HG03439 (cell line): ENCODE results near the gene SGK1.

Source experiments
- ATAC-seq: cut with Tn5 transposase; IDR thresholded peaks from one replicate; pipeline ENCODE4 v1.9.1; 2021; ENCODE audit warnings: mild to moderate bottlenecking, moderate library complexity; ENCODE audit not compliant: unreplicated experiment

SGK1 gene

DNA sequence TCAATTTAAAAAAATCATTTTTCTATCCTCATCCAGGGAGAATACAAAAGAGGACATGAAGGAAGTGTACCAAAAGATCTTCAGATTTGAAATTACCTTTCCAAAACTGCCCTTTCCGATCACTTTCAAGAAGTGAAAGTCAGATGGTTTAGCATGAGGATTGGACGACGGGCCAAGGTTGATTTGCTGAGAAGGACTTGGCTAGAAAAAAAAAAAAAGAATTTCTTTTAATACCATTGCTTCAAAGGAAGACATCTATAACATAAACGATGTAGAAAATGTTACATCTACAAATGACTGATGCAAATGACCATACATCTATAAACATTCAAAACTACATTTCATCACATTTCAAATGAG, 144.6 kb downstream of the SGK1 start:
- no peak for ATAC-seq

DNA sequence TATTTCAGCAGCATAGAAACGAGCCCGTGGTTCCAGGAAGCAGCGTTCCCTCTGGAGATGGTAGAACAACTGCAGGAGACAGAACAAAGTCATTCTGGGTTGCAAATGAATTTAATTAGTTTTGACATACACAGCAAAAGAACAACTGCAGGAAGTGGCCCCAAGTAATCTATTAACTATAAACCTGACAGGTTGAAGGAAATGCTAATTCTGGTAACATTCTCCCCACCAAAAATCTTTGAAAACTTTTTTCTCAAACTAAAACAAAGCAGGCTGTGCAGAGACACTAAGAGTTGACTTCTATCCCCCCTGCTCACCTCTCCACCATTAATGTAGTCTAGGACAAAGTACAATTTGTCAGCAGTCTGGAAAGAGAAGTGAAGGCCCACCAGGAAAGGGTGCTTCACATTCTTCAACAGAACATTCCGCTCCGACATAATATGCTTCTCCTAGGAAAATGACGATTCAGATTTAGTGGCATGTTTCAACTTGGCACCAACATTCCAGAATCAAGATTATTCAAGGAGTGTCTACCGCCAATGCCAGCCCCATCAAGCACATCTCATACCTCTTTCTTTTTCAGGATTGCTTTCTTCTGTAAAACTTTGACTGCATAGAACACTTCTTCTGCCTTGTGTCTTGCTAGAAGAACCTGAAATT, 145.1 kb downstream of the SGK1 start:
- ATAC-seq: no peak

DNA sequence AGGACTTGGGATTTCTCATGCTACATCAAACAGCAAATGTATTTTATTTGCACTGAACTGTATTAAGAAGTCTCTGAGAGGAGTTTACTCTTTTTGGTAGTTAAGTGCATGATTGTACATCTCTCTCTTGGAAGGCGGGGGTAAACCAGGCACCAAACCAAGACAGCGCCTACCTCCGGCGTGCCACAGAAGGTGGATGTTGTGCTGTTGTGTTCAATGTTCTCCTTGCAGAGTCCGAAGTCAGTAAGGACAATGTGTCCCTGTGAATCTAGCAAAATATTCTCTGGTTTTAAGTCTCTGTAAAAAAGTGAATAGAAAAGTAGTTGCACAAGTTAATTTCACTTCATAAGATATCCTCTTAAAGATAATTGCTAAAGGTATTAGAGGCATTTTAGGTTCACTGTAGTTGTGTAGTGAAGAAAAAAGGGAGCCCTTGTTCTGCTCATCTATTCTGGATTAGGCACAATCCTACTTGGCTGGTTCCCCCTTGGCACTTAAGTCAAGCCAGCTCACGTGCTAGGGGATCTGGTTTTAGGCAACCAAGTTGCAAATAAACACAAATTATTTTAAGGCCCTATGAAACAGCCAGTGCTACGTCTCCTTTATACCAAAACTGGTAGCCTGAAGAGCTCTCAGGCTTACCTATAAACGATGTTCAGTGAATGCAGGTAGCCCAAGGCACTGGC, 145.7 kb downstream of the SGK1 start:
- ATAC-seq: no peak

DNA sequence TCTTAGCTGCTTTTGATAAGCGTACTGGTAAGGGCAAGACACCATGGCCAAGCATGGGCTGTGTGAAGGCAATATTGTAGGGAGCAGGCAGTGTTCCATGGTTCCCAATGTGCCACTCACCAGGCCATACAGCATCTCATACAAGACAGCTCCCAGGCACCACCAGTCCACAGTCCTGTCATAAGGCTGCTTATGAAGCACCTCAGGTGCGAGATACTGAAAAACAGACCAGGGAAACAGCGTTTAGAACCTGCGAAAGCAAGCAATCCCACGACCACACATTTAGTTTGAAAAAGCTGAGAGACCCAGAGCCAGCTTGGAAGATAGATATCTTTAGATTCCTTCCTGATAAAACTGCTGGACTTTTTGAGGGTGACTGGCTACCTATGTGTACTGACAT, 146.4 kb downstream of the SGK1 start:
- ATAC-seq: no peak

DNA sequence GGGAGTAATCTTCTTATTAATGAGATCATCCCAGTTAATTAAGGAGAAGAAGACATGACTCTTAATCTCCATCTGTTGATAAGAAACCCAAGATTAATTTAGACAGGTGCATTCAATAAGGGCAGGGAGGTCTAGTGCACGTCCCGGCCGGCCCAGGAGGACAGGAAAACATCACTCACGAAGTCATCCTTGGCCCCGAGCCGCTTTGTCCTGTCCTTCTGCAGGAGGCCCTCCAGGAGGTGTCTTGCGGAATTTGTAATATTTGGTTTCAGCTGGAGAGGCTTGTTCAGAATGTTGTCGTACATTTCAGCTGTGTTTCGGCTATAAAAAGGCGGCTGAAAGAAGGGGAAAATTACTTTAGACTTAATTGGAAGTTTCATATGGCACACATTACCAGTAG, 147.1 kb downstream of the SGK1 start:
- no peak for ATAC-seq

DNA sequence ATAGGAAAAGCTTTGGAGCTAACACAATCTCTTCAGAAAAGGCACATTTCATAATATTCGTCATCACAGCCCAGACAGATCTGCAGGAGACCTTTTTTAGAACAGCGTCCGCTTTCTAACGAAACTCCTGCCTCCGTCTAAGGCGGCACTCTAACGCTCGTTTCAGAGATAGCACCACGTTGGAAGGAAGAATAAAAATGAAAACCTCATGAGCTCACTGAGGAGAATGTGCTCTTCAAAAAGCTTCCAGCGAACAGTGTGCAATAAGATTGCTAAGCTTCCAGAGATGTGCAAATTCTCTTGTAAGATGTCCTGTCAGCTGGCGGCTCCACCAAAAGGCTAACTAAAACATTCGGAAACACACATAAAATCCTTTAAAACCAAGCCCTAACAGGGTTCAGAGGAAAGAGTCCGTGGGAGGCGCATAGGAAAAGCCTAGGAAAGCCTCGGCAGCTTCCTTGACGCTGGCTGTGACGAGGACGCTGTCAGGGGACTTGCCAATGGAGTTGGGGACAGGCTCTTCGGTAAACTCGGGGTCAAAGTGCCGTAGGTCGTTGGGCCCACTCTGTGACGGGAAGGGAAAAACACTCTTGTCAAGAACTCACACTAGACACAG, 147.9 kb downstream of the SGK1 start:
- no peak for ATAC-seq

DNA sequence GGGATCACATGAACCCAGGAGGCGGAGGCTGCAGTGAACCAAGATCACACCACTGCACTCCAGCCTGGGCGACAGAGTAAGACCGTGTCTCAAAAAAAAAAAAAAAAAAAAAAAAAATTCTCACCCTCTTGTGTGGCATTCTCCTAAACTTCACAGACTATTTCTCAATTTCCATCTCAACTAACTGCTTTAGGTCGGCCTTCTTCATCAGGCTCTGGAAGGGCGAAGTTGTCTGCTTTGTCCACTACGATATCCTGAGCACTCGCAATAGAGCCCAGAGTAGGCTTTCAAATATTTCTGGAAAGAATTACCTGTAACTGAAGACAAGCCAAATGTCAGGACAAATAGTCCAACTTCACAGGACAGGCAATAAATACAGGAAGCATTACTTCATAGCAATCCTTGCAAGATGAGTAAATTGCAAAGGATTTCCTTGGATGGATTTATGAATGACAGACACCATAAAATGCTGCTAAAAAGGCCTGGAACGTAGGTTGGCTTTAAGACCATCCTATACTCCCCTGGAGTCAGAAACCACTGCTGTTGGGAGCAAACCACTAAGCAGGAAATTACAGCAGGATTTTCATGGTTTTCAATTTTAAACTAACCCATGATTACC, 149.2 kb downstream of the SGK1 start:
- ATAC-seq: no peak

DNA sequence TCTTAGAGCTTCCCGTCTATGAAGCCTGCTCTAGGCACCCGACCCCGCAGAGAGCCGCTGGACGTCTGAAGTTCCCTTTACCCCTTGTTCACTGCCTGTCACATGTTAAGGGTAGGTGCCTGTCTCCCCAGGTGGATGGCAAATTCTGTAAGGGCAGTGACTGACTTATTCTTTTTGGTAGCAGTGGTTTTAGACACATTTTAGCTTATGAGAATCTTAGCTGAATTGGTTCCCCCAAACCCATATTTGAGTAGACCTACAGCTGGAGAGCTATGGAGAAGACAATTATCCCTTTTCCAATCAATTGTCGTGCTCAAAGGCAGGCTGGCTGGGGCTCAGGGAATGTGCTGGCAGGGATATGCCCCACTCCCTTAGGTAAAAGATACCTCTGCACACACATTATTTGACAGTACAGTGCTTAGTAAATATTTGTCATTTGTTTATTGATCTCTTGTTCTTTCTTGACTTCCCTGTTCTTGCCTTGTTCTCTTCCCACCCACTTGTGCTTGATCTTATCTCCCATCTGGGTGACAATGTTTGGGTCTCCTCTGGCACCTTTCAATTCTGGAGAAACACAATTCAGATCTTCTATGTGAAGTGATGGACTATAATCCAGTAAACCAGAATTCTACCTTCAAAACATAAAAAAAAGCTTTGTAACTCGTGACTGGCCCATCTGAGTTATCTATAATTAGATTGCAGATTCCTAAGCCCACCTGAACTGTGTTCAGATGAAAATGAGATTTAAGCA, 151.2 kb downstream of the SGK1 start:
- ATAC-seq: no peak

DNA sequence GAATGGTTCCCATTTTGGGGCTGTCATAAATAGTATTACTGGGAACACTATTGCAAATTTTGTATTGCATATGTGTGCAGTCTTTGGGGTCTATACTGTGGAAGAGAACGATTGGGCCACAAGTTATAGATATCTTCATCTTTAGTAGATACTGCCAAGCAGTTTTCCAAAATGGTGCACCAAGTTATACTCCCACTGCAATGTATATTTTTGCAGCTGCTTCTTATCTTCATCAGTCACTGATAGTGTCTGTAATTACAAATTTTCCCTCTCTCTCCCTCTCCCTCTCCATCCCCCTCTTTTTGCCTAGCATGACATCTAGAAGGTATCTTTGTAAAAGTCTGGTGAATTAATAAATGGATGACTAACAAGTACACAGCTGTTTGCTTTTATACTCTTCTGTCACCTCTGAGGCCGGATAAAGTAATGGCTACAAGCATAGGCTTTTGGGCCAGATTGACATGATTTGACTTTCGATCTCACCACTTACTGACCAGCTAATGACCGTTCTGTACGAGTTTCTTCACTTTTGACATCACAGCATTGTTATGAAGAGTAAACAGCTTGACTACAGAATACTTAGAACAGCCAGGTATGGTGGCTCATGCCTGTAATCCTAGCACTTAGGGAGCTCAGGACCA, 152.2 kb downstream of the SGK1 start:
- ATAC-seq: no peak

DNA sequence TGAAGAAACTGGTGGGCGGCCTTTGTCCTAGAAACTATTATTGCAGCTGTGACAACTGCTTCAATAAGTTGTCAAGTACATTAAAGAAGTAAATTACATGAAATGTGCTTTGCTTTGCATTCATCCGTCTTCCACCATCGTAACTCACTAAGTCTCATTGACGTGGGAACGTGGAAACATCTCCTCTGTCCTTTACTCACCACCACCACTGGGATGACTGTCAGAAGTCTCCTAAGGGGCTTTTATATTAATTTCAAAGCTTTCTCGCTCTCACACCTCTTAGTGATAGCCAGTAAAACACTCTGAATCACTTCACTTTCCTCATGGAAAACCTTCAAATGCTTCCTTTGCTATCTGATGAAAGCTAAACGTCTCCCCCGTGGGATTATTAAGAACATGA, 153.6 kb downstream of the SGK1 start:
- ATAC-seq: no peak

DNA sequence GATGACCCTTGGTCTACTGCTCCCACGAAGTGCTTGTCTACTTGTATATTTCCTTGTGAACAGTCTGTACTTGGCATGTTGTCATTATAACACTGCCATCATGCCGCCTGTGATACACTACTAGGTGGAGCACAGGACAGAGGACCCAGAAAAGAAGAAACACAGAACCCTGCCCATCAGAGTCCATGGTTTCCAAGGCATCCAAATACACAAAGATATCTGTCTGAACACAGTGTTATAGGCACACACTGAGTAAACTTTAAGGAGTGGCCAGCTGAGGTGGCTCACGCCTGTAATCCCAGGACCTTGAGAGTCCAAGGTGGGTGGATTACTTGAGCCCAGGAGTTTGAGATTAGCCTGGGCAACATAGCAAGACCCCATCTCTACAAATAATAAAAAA, 155.0 kb downstream of the SGK1 start:
- ATAC-seq: no peak

DNA sequence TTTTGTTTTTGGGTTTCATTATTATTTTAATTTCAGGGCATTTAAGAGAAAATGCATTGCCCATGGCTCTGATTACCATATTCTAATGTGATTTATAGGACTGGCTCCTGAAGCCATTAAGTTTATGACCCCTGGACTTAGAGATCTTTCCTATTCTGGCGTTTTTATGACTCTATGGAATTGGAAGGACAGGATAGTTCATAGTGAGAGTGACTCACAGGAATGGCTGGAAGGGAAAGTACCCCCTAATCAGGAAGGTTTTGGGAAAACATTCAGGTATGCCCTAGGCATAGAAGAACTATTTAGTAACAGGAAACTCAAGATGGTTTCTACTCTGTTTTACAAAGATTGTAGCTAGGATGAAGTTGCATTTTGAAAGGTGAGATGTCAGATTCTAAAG, 156.9 kb downstream of the SGK1 start:
- no peak for ATAC-seq

DNA sequence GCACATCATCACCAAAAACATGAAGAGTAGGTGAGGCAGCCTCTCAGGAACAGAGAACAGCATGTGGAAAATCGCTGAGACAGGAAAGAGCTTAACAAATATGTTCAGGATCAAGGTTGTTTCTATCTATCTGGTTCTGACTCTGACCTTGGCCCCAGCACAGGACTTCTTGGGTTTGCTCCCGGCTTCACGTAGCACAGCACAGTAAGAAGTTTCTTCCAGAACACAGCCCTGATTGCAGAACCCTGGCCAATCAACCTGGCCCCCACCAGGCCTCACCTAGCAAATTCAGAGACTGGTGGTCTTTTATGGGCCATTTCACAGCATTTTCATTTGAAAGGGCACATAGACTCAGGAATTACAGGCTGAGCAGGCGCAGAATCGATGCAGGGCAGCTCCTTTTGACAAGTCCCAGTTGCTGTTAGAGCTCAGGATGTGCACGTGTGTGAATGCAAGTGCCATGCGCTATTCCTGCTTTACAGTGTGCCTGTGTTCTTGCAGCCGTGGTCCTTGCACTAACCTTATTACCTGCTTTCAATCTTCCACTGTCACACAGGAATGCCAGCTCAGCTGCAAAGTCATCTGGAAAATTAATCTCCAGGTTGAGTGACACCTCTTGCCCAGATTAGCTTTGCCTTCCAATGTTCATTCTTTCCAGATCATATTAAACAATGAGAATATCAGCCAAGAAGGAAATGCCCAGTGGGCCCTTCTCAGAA, 165.0 kb downstream of the SGK1 start:
- no peak for ATAC-seq

DNA sequence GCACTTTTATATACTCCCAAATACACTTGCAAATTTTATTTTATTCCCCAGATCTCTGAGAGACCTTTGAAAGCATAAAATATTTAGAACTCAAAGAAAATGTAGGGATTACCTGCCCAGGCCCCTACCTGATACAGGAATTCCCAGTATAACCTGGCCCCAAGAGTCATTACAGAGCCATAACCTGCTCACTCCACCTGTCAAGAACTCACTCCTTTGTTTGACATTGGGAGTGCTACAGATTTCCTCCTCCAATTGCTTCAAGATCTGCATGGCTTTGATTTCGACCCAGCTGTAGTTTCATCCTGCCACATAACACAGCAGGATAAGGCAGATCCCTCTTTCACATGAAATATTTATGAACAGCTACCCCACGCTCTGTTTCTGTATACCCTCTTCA, 169.3 kb downstream of the SGK1 start:
- no peak for ATAC-seq

DNA sequence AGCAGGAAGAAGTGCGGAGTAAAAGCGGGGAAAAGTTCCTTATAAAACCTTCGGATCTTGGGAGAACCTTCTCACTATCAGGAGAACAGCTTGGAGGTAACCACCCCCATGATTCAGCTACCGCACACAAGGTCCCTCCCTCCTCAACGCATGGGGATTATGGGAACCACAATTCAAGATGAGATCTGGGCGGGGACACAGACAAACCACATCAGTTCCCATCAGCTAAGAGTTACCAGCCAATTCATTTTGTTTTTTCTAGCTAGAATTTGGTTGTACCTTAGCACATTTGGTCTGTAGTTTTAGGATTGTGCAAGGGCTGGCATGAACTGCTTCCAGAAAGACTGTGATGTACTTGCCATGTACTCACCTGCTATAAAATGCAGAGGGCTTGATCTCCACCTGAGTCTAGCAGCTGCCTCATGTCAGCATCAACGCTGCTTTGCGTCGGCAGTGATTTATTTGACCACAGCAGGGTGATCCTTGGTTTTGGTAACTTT, 170.8 kb downstream of the SGK1 start:
- ATAC-seq: no peak

DNA sequence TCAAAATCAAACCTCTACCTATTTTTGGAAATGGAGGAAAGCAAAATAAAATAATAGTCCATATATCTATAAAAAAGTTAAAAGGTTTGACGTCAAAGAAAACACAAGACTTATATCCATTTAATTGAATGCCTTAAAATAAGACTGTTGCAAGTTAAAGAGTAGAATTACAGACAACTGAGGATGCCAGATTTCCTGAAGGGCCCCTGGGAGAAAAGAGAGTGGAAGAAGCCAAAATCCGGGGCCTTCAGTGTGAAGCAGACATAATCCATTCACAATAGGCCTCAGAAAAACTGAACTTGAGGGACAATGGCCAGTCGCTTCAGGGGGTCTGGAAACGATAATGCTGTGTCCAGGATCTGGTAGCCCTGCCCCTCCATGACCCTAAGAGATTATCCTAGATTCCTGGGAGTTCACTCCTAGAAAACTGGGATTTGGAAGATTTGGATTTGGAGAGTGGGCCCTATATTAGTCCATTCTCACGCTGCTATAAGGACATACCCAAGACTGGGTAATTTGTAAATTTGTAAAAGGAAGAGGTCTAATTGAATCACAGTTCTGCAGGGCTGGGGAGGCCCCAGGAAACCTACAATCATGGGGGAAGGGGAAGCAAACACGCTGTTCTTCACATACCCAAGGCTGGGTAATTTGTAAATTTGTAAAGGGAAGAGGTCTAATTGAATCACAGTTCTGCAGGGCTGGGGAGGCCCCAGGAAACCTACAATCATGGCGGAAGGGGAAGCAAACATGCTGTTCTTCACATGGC, 171.5 kb downstream of the SGK1 start:
- no peak for ATAC-seq

DNA sequence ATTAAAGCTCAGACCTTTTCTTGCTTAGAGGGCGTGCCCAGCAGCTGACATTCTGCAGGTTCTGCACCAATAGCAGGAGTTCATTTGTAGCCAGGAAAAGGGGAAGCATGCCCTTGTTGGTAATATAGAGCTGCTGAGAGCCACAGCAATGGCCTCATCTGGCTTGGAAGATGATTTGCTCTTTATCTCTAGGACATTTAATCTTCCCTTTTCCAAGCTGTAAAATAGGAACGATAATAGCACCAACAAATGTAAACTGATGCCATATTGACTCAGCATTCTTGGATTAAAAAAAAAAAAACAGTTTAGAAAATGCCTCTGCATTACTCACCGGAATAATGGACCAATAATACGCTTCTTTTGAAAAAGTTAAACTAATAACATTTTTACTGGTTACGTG, 172.1 kb downstream of the SGK1 start:
- ATAC-seq: no peak

DNA sequence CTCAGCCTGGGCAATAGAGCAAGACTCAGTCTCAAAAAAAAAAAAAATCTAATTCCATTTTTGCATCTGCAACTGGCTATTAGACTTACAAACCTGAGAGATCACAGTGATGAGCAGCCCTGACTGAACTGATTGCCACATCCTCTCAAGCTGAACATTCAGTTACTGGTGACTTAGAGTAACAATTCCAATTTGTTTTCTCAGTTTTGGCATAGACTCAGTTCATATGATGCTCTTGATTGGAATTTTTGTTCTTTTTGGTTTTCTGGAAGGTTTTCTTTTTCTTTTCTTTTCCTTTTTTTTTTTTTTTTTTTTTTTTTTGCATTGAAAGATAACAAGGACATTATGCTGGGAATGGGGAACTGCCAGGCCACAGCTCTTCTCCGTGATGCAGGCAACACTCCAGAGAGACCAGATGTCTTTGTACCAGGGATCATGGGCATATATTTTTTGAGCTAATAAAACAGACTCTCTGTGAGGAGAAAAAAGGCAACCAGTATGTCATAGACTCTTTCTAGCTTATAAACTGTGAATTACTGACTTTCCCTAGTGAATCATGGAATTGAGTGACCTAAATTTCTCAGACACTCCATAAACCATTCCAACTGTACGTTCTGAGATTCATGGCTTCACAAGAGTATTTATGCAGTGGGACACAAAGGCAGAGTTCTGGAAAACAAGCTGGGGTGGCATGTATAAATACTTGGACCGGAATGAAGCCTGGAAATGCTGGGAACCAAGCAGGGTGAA, 179.5 kb downstream of the SGK1 start:
- no peak for ATAC-seq

DNA sequence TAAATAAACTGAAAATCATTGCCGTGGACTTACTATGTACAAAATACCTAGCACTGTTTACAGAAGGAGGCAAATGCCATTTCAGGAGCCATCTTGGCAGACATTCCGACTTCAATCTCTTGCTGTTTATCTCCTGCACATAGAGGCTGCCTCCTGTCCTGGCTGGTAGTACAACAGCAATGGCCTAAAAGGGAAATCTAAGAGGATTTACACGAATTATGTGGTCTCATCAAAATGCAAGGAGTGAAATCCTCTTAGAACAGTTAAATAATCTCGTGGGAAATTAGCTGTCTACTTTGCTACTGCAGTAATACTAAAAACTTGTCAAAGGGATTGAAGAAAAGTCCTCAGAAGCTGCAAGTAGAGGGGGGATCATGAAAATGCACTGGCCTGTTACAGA, 183.3 kb downstream of the SGK1 start:
- ATAC-seq: no peak
